Measurements from ENCODE around the gene ZMIZ1.

Gene ZMIZ1

GRCh38 chr10:79137300-79137756 is 68.6 kb downstream of the ZMIZ1 start:
- DNase-seq (ENCODE audit: low read depth), result no peak

- DNase-seq (ENCODE audit: low read depth), result no peak
Measured at GRCh38 chr10:79137826-79138225, 69.1 kb downstream of the ZMIZ1 start.

GRCh38 chr10:79138449-79139123 is 69.8 kb downstream of the ZMIZ1 start:
- DNase-seq (ENCODE audit: low read depth), result no peak

GRCh38 chr10:79139124-79139835 is 70.5 kb downstream of the ZMIZ1 start:
- peak; percentile 91 for DNase-seq (ENCODE audit: low read depth)

- no peak for DNase-seq (ENCODE audit: low read depth)
Measured at GRCh38 chr10:79140085-79140793, 71.5 kb downstream of the ZMIZ1 start.

GRCh38 chr10:79140855-79141254 is 72.1 kb downstream of the ZMIZ1 start:
- DNase-seq (ENCODE audit: low read depth), result no peak

- peak; percentile 74 for DNase-seq (ENCODE audit: low read depth)
Measured at GRCh38 chr10:79142064-79142491, 73.3 kb downstream of the ZMIZ1 start.

GRCh38 chr10:79142522-79143309 is 74.0 kb downstream of the ZMIZ1 start:
- no peak for DNase-seq (ENCODE audit: low read depth)

- DNase-seq (ENCODE audit: low read depth), result no peak
Measured at GRCh38 chr10:79143879-79144278, 75.1 kb downstream of the ZMIZ1 start.

- no peak for DNase-seq (ENCODE audit: low read depth)
Measured at GRCh38 chr10:79144351-79145173, 75.8 kb downstream of the ZMIZ1 start.

- DNase-seq (ENCODE audit: low read depth), result no peak
Measured at GRCh38 chr10:79145174-79145483, 76.4 kb downstream of the ZMIZ1 start.

GRCh38 chr10:79145517-79146470 is 77.0 kb downstream of the ZMIZ1 start:
- DNase-seq (ENCODE audit: low read depth), result no peak

- no peak for DNase-seq (ENCODE audit: low read depth)
Measured at GRCh38 chr10:79146611-79147130, 77.9 kb downstream of the ZMIZ1 start.

GRCh38 chr10:79147306-79147705 is 78.5 kb downstream of the ZMIZ1 start:
- no peak for DNase-seq (ENCODE audit: low read depth)

- DNase-seq (ENCODE audit: low read depth), result no peak
Measured at GRCh38 chr10:79147796-79148451, 79.2 kb downstream of the ZMIZ1 start.

GRCh38 chr10:79148452-79149344 is 79.9 kb downstream of the ZMIZ1 start:
- peak; percentile 55 for DNase-seq (ENCODE audit: low read depth)

GRCh38 chr10:79149345-79149661 is 80.5 kb downstream of the ZMIZ1 start:
- DNase-seq (ENCODE audit: low read depth), result no peak

- DNase-seq (ENCODE audit: low read depth), result peak; percentile 59
Measured at GRCh38 chr10:79149662-79150443, 81.1 kb downstream of the ZMIZ1 start.

Data from iris pigment epithelial cell (primary cell).